SK-N-SH (cell line): ENCODE data around the gene SEC14L6. TPM values are rescaled to one million over a fixed set of nuclear protein-coding genes. Genes with fewer than 3 reads are reported as not detected.
A peak's percentile ranks its signal among the peaks of the same experiment; 100 is the strongest.

Source experiments
- CTCF ChIA-PET: fragments of 300-600, 350-600 bp; formaldehyde crosslinking; extraction: SDS; loops from one replicate; lab custom pipeline; 2021; lab: Yijun Ruan, JAX
- POLR2A ChIA-PET: fragments of 350-600 bp; sonication (Branson Sonifier 250); formaldehyde crosslinking; extraction: SDS; loops from one replicate; lab custom pipeline; 2020; ENCODE audit warnings: antibody characterized with exemption, inconsistent platforms; lab: Yijun Ruan, JAX
- DNase-seq: peaks from one replicate; pipeline ENCODE4 v3.0.0; 2012
- H2AFZ ChIP-seq: fragments of 200-600 bp; sonication (generic); 2 replicates; pipeline ENCODE4 v1.8.1; 2016; ENCODE audit warnings: antibody characterized with exemption, mild to moderate bottlenecking, low read depth
- H3F3A ChIP-seq: fragments of 200-600 bp; sonication (generic); replicated peaks from 2 replicates; pipeline ENCODE3; 2016; ENCODE audit warnings: antibody characterized with exemption, mild to moderate bottlenecking; ENCODE audit not compliant: insufficient read depth
- H3K27ac ChIP-seq, 2 experiments: fragments of 200-500 bp in 1 of 2; fragments of 200-600 bp in 1 of 2; sonication (Bioruptor generic) in 1 of 2; sonication (generic), shearing (Covaris generic) in 1 of 2; 2 replicates each; pipeline versions ENCODE4 v1.5.1 to v1.6.1; 2014 to 2016; ENCODE audit warnings: low read depth in 2 of 2, inconsistent platforms in 1 of 2, low read length in 1 of 2, mild to moderate bottlenecking in 1 of 2, mixed read lengths in 1 of 2
- H3K27me3 ChIP-seq: fragments of 200-600 bp; sonication (generic), shearing (Covaris generic); 2 replicates; pipeline ENCODE4 v1.6.1; 2016; ENCODE audit warnings: mixed run types; ENCODE audit not compliant: insufficient read depth
- H3K36me3 ChIP-seq, 2 experiments: fragments of 200-500 bp in 1 of 2; fragments of 200-600 bp in 1 of 2; sonication (Bioruptor generic) in 1 of 2; sonication (generic) in 1 of 2; replicated peaks in 1 of 2; 2 replicates each; pipeline versions ENCODE3 to v1.5.1; 2014 to 2016; ENCODE audit warnings: low read length in 1 of 2, mild to moderate bottlenecking in 1 of 2; ENCODE audit not compliant: insufficient read depth in 2 of 2, control insufficient read depth in 1 of 2
- H3K4me1 ChIP-seq, 2 experiments: fragments of 200-500 bp in 1 of 2; fragments of 200-600 bp in 1 of 2; sonication (Bioruptor generic) in 1 of 2; sonication (generic), shearing (Covaris generic) in 1 of 2; 2 replicates each; pipeline versions ENCODE4 v1.5.1 to v1.6.1; 2014 to 2016; ENCODE audit warnings: low read depth in 1 of 2, low read length in 1 of 2, mixed run types in 1 of 2; ENCODE audit not compliant: insufficient read depth in 2 of 2, control insufficient read depth in 1 of 2
- H3K4me2 ChIP-seq: fragments of 200-600 bp; sonication (generic), shearing (Covaris generic); 2 replicates; pipeline ENCODE4 v1.6.1; 2017; ENCODE audit warnings: mixed run types
- H3K4me3 ChIP-seq, 2 experiments: fragments of 200-500 bp in 1 of 2; fragments of 200-600 bp in 1 of 2; sonication (Bioruptor generic) in 1 of 2; sonication (generic), shearing (Covaris generic) in 1 of 2; 2 replicates each; pipeline versions ENCODE4 v1.5.1 to v1.8.1; 2014 to 2016; ENCODE audit warnings: low read depth in 2 of 2, inconsistent platforms in 1 of 2, low read length in 1 of 2, mild to moderate bottlenecking in 1 of 2, mixed read lengths in 1 of 2, moderate library complexity in 1 of 2
- H3K79me2 ChIP-seq: fragments of 200-600 bp; sonication (generic); 2 replicates; pipeline ENCODE4 v1.8.1; 2017; ENCODE audit warnings: mild to moderate bottlenecking; ENCODE audit not compliant: insufficient read depth
- H3K9ac ChIP-seq: fragments of 200-600 bp; sonication (generic); 2 replicates; pipeline ENCODE4 v1.6.1; 2017; ENCODE audit warnings: mixed run types
- H3K9me2 ChIP-seq: fragments of 200-600 bp; sonication (generic); 2 replicates; pipeline ENCODE4 v1.6.1; 2017; ENCODE audit warnings: mixed run types
- H3K9me3 ChIP-seq: fragments of 200-600 bp; sonication (generic); 2 replicates; pipeline ENCODE4 v1.6.1; 2017; ENCODE audit warnings: mixed run types, mild to moderate bottlenecking, moderate library complexity
- H4K20me1 ChIP-seq: fragments of 200-600 bp; sonication (generic); 2 replicates; pipeline ENCODE4 v1.6.1; 2017; ENCODE audit warnings: mild to moderate bottlenecking, mixed run types; ENCODE audit not compliant: insufficient read depth
- CHD2 ChIP-seq: fragments of 150-350 bp; IDR thresholded peaks from 2 replicates; pipeline ENCODE4 v1.6.1; 2018; ENCODE audit warnings: low read length; ENCODE audit not compliant: partially characterized antibody
- FOSL2 ChIP-seq: IDR thresholded peaks from 2 replicates; pipeline ENCODE4 v1.4.0; 2012; ENCODE audit warnings: low read depth, mild to moderate bottlenecking, moderate library complexity, borderline replicate concordance
- FOXJ3 ChIP-seq: sonication (generic); formaldehyde crosslinking; IDR thresholded peaks from 2 replicates; pipeline ENCODE4 v1.5.1; 2020; ENCODE audit warnings: mild to moderate bottlenecking, missing genetic modification reagents
- GABPA ChIP-seq: IDR thresholded peaks from 2 replicates; pipeline ENCODE4 v1.4.0; 2012; ENCODE audit warnings: low read depth, mild to moderate bottlenecking
- MAX ChIP-seq: IDR thresholded peaks from 2 replicates; pipeline ENCODE4 v1.4.0; 2012; ENCODE audit warnings: low read depth
- MXI1 ChIP-seq: IDR thresholded peaks from 2 replicates; pipeline ENCODE4 v1.6.1; 2012; ENCODE audit warnings: mild to moderate bottlenecking, low read depth, low read length, improper control_type of control experiment
- PBX3 ChIP-seq: IDR thresholded peaks from 2 replicates; pipeline ENCODE4; 2012
- RFX5 ChIP-seq: IDR thresholded peaks from 2 replicates; pipeline ENCODE4 v1.6.1; 2012; ENCODE audit warnings: mild to moderate bottlenecking, improper control_type of control experiment, low read length
- RXRA ChIP-seq: IDR thresholded peaks from 2 replicates; pipeline ENCODE4 v1.4.0; 2012; ENCODE audit warnings: low read depth, mild to moderate bottlenecking, borderline replicate concordance
- SIN3A ChIP-seq: IDR thresholded peaks from 2 replicates; pipeline ENCODE4 v1.6.1; 2012; ENCODE audit warnings: low read depth, mild to moderate bottlenecking, low read length, moderate library complexity, borderline replicate concordance
- USF1 ChIP-seq: IDR thresholded peaks from 2 replicates; pipeline ENCODE4 v1.4.0; 2012; ENCODE audit warnings: low read depth, borderline replicate concordance
- USF2 ChIP-seq: fragments of 150-350 bp; IDR thresholded peaks from 2 replicates; pipeline ENCODE4 v1.6.1; 2017; ENCODE audit warnings: antibody characterized with exemption, low read length, low read depth, borderline replicate concordance
- ZBTB33 ChIP-seq: IDR thresholded peaks from 2 replicates; pipeline ENCODE4 v1.4.0; 2012; ENCODE audit warnings: low read depth, borderline replicate concordance
- WGBS: methylation state at CpG from one replicate; pipeline ENCODE4 v1.1.6; 2017; ENCODE audit warnings: low lambda C conversion rate; 5-methylcytosine and 5-hydroxymethylcytosine counted together
- polyA plus RNA-seq, 3 experiments: library from polyadenylated mRNA; depleted of rRNA; stranded (reverse); fragments of >200 nt; gene quantifications; 2 replicates each; pipeline ENCODE4 v1.2.3, GENCODE V29; 2012

SEC14L6 gene
- polyA plus RNA-seq, 1 of the 3 experiments (the other 2 are of a cell fraction): not detected

- TF ChIP-seq ZBTB33 (no peak), USF1 (no peak)
Measured at GRCh38 chr22:30574997-30575671, 28.6 kb upstream of the SEC14L6 start (continued).

- Histone ChIP-seq H3K36me3 (peaks cover 0 to 33% of the 10 kb centered on the region in 2 experiments), H3K79me2 (no peaks in the 10 kb centered on the region), H3K27me3 (no peaks in the 10 kb centered on the region), H3K9me3 (no peaks in the 10 kb centered on the region), H3K27ac (peak within 1 kb of the TSS; percentile 60 to 70; a peak in 3 of 4 replicates), H3K4me3 (no peak within 1 kb of the TSS), H3K4me1 (peaks cover 10 to 27% of the 10 kb centered on the region in 2 experiments; a peak in 2 of 4 replicates), H3K9me2 (no peaks in the 10 kb centered on the region), H3F3A (peaks cover 7% of the 10 kb centered on the region), H3K4me2 (peak within 1 kb of the TSS; percentile 60), H4K20me1 (0 out of 2 replicates have a peak, but pooled peaks cover 2% of the 10 kb centered on the region), H2AFZ (no peak within 1 kb of the TSS), H3K9ac (no peak within 1 kb of the TSS)
- ChIA-PET CTCF (interaction anchor here (0.7 kb wide), 1 partner anchor 9 kb away, joined by 5 read pairs; no protein-coding TSS in a partner anchor), POLR2A (interaction anchor here (0.9 to 1.2 kb wide), 3 partner anchors 9 to 17 kb away, joined by 3 to 5 read pairs (median 3); partner anchors contain the start of gene PES1)
- peak; percentile 89 for DNase-seq
- TF ChIP-seq USF1 (no peak), SIN3A (no peak), MXI1 (no peak), MAX (no peak), FOSL2 (no peak), CHD2 (no peak), GABPA (no peak), ZBTB33 (no peak), PBX3 (no peak), RXRA (no peak), FOXJ3 (CRISPR knock-in tag) (no peak), USF2 (no peak), RFX5 (no peak)
- 63% methylated on average over 3 of the region's 75 CpGs for WGBS
Measured at GRCh38 chr22:30574095-30574981, 27.8 kb upstream of the SEC14L6 start, which contains the start of gene GAL3ST1. Gene GAL3ST1, minus strand, starts transcription at chr22:30574665. Its CDS starts 17,273 bp downstream, at chr22:30557392.
